GM12892 (cell line): ENCODE measurements around the gene HEATR9.

ENCODE experiments used
- POLR2A ChIP-seq: IDR thresholded peaks from 2 replicates; pipeline ENCODE4 v1.6.1; 2011; ENCODE audit warnings: low read depth, low read length, control low read depth
- POLR2AphosphoS5 ChIP-seq: IDR thresholded peaks from 2 replicates; pipeline ENCODE4 v1.6.1; 2011; ENCODE audit warnings: low read depth, low read length, control low read depth
- TAF1 ChIP-seq: IDR thresholded peaks from 2 replicates; pipeline ENCODE4 v1.6.1; 2011; ENCODE audit warnings: low read depth, mild to moderate bottlenecking, control low read depth, low read length, borderline replicate concordance

- TF ChIP-seq POLR2A = no peak
- no peak for TF ChIP-seq POLR2AphosphoS5
- no peak for TF ChIP-seq TAF1
These were observed 12.1 kb downstream of the HEATR9 start for GRCh38 chr17:35856603-35857002.
